Activated CD4-positive, CD25-positive, alpha-beta regulatory T cell (primary cell): ENCODE results near the gene ZNF586.
A peak's percentile ranks its signal among the peaks of the same experiment; 100 is the strongest.
"Not testable (repeated sequence)": the region's sequence is repeated elsewhere in the genome, so short reads cannot be mapped to it uniquely, and the experiment has no call there.

Experiments
- DNase-seq, 4 experiments: peaks; one replicate each; lab custom pipeline; 2025; lab: John Stamatoyannopoulos, UW

ZNF586 gene

DNA sequence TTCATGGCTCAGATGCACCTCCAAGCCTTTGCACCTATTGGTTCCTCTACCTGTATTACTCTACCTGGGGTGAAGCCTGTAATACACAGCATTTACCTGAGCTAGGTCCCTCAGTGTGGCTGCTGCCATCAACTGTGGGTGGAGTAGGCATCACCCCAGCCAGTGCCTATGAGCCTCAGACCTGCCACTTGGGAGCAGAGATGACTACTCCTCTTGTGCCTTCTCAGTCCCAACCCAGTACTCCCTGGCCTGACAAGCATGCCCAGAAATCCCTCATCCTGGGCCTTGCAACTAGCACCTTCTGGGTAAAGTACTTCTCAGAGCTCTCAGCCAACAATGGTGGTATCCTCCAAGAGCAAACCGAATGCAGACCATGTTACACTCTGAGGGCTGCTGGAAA, 27.1 kb downstream of the ZNF586 start:
- DNase-seq: not testable (repeated sequence)

DNA sequence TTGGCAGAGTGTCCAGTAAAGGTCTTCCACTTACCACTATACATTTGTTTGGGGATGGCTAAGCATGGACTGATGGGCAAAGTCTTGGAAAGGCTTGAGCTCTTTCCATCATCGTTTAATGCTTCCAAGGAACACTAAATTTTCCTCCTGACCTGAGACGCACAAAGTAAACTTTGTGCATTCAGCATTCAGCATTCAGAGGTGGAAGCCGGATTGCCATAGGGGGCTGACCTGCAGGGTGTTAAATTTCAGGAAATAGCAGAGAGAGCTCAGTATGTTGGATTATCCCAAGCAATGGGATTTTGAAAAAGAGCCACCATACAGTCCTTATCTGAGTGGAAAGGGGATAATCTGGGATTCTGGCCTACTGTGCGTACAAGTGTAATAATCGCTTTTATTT, 31.2 kb downstream of the ZNF586 start:
- DNase-seq: no peak

DNA sequence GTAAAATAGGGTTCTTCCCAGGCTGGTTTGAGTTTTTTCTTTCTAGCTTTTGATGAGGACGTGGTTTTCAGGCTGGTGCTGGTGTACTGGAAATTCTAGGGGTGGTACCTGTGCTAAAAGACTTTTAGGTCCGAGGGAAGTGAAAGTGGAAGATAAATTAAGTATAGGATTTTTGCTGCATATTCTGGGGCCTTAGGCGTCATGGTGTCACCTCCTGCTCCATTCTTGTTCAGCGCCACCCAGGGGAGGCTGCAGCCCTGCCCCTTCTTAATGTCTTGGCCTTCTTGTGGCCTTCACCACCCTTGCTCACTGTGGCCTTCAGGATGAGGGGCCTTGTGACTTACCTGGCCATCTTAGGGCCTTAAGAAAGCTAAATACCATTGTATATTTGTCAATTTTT, 32.8 kb downstream of the ZNF586 start:
- no peak for DNase-seq

DNA sequence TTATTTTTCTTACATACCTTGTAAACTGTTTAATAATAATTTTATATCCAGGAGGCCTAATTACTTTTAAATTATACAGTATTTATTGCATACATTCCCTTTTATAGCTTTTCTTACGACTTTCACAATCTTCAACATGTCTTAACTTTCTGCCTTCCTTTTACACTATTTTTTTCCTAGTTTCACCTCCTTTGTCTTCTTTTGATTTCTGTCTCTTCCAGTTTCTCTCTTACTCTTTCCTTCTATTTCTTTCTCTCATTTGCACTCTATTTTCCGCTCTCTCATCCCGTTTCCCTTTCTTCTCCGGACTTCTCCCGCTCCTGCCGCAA, 33.8 kb downstream of the ZNF586 start:
- DNase-seq: no peak

DNA sequence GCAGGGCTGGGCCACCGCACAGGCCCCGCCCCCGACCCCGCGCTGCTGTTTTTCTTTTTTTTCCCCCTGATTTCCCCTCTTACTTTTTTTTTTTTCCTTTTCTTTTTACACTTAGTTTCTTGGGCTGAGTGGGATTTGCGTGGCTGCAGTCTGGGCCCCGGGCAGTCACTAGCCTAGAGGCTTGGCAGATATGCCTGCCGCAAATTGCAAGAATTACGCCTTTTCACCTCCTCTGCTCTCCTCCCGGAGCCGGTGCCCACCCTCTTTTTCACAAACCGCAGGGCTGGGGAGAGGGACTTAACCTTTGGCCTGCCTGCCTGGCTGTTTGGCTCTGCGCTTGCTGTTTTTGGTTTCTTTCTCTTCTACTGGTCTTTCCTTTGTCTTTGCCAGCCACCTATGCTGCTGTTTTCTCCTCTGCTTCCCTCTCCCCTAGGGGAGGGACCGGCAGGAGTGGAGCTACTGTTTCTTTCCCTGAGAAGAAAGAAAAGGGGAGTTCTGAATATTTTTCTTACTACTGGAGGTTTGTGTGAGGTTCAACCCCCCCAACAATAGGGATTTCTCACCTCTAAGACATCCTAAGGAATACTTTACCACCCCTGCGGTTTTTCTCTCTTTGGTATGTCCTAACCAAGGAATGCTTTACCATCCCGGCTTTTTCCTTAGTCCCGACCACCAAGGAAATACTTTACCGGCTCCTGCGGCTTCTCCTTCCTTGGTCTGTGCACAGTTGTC, 34.3 kb downstream of the ZNF586 start:
- DNase-seq: no peak

DNA sequence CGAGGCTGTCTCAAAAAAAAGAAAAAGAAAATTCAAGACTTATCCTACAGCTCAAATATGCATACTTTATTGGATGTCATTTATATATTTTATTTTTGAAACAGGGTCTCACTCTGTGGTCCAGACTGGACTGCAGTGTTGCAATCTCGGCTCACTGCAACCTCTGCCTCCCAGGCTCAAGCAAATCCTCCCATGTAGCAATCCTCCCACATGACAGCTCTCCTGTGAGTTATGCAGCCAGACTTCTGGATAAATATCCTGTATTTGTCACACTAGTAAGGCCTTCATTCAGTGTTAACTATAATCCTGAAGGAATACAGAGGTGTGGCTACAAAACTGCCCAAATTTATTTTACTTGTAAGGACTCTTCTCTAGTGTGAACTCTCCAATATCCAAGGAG, 38.1 kb downstream of the ZNF586 start:
- no peak for DNase-seq

DNA sequence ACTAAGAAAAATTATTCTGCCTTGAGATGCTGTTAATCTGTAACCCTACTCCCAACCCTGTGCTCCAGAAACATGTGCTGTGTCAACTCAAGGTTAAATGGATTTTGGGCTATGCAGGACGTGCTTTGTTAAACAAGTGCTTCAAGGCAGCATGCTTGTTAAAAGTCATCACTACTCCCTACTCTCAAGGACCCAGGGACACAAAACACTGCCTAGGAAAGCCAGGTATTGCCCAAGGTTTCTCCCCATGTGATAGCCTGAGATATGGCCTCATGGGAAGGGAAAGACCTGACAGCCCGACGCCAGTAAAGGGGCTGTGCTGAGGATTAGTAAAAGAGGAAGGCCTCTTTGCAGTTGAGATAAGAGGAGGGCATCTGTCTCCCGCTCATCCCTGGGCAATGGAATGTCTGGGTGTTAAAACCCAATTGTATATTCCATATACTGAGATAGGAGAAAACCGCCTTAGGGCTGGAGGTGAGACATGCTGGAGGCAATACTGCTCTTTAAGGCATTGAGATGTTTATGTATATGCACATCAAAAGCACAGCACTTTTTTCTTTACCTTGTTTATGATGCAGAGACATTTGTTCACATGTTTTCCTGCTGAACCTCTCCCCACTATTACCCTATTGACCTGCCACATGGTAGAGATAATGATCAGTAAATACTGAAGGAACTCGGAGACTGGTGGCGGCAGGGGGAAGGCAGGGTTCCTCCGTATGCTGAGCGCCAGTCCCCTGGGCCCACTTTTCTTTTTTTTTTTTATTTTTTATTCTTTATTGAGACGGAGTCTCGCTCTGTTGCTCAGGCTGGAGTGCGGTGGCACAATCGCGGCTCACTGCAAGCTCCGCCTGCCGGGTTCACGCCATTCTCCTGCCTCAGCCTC, 41.2 kb downstream of the ZNF586 start:
- DNase-seq: not testable (repeated sequence)

DNA sequence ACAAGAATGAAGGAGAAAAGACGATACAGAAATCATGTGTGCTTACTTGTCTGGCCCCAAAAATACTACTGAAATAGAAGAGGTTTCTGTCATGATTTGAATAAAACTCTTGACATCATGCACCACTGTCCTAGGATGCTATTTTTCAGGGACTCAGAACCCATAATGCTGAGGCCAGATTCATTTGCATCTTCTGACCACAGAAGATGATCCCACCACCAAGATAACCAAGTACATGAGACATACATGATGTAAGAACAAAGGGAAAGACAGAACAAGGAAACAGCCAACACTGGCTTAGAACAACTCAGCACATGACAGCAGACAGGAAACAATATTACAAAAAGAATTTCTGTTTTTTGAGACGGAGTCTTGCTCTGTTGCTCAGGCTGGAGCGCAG, 42.8 kb downstream of the ZNF586 start:
- DNase-seq: no peak

DNA sequence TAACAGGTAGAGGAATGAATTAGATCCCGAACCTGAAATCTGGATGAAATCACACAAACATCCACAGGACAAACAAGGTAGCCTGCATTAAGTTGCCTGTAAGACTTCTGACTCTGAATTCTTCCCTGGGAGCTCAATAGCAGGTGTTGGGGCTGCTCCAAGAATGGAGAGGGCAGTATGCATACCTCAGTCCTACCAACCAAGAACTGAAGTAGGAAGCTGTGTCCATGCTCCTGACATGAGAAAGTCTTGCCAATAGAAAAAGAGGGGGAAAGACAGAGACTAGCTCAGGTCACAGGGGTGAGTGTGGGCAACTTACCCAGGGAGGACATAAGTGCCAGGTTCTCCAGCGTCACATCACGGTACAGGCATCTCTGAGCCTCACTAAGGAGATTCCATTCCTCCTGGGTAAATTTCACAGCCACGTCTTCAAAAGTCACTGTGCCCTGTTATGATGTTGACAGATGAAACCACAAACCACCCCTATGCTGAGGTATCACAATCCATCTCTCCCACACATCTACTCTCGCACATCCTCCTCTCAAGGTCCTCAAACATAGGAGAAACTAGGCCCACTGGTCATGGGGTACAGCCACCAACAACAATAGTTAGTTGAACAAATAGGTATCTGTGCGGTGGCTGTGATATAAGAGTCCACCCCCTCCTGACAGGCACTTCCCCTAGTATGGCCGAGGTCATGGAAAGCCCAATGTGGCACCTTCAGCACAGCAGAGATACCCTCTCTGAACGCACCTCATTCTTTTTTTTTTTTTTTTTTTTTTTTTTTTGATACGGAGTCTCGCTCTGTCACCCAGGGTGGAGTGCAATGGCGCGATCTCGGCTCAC, 43.7 kb downstream of the ZNF586 start:
- DNase-seq: not testable (repeated sequence)

DNA sequence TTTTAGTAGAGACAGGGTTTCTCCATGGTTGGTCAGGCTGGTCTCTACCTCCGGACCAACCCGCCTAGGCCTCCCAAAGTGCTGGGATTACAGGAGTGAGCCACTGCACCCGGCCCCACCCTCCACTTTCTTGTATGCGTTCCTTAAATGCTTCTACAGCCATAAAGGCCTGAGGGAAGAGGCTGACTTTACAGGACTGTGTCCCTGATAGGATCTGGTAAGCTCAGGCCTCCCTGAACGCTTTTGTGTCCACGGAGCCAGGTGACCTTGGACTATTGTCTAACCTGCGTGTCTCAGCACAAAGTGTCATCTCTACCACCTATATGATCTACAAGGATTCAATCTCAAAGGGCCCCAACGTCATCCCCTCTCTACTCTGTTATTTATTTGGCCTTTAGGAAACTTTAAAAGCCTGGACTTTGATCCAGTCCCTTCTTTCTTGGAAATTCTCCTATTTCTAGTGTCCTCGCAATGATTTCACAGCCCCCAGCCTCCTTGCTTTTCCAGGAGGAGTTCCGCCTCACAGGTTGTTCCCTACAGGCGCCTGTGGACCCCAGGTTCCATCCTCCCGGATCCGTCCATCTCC, 44.5 kb downstream of the ZNF586 start:
- DNase-seq: no peak

DNA sequence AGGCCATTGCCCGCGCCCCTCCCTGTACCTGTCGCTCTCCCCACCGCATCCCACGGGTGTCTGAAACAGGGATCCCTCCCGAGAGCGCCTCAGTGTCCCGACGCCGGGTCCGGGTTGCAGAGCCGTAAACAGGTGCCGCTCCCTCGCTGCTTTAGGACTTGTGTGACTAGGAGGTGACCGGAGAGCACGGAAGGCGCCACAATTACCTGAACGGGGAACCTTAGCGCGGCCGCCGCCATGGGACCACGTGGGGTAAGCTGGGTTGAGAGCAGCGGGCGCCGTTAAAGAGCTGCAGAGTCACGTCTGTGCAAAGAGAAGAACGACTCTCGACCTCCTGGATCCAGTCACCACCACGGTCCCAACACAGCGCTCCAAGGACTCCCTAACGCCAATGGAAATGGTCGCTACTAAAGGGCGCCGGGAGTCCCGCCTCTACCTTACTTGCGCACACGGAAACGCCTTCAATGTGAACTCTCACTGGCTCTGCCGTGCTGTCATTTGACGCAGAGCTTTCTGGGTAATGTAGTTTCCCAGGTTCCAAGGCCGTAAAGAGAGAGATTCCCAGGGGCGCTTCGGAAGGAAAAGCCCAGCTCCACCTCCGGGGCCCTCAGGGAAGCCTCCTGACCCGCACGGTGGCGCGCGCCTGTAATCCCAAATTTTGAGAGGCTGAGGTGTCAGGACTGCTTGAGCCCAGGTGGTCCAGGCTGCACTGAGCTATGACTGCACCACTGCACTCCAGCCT, 45.2 kb downstream of the ZNF586 start, which contains the start of gene ZNF552:
TSS of gene ZNF552 (minus strand) at position 409 of the 742 bp plus-strand sequence. CDS start at position 239, 170 bp downstream.
- DNase-seq: peak; percentile 37 to 52 (median 45)

DNA sequence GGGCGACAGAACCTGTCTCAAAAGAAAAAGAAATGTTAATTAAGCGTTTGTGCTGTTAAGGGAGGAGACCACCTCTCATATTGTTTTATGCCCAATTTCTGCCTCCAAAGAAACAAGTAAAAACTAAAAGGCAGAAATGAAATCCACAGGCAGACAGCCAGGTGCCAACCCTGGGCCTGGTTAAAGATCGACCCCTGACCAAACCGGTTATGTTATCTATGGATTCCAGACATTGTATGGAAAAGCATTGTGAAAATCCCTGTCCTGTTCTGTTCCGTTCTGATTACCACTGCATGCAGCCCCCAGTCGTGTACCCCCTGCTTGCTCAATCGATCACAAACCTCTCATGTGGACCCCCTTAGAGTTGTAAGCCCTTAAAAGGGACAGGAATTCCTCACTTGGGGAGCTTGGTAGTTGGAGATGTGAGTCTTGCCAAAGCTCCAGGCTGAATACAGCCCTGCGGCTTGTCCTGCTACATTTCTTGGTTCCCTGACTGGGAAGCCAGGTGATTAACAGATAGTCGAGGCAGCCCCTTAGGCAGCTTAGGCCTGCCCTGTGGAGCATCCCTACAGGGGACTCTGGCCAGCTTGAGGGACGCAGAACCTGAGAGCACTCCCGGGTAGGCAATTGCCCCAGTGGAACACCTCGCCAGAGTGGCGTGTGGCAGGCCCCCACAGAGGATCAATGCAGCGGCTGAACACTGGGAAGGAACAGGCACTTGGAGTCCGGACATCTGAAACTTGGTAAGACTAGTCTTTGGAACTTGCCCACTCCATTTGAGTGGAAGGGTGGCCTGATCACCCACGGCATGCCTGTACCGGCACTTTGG, 46.0 kb downstream of the ZNF586 start:
- DNase-seq: no peak

DNA sequence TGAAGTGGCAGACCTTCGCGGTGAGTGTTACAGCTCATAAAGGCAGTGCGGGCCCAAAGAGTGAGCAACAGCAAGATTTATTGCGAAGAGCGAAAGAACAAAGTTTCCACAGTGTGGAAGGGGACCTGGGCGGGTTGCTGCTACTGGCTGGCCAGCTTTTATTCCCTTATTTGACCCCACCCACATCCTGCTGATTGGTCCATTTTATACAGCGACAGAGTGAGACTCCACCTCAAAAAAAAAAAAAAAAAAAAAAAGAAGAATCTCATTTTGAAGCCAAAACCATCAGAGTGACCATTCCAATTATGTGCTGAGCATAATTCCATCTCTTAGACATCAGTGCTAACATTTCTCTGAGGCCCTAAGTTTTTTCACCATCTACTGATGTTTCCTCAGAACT, 47.2 kb downstream of the ZNF586 start:
- DNase-seq: no peak

DNA sequence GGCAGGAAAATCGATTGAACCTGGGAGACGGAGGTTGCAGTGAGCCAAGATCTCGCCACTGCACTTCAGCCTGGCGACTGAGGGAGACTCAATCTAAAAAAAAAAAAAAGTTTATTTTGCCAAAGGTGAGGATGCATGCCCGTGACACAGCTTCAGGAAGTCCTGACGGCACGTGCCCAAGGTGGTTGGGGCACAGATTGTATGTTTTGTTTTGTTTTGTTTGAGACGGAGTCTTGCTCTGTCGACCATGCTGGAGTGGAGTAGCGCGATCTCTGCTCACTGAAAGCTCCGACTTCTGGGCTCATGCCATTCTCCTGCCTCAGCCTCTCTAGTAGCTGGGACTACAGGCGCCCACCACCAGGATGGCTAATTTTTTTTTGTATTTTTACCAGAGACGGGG, 48.5 kb downstream of the ZNF586 start:
- no peak for DNase-seq

DNA sequence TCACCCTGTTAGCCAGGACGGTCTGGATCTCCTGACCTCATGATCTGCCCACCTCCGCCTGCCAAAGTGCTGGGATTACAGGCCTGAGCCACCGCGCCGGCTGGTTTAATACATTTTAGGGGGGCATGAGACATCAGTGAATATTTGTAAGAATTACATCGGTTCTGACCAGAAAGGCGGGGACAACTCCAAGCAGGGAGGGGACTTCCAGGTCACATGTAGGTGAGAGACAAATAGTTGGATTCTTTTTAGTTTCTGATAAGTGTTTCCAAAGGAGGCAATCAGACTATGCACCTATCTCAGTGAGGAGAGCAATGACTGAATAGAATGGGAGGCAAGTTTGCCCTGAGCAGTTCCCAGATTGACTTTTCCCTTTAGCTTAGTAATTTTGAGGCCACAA, 48.9 kb downstream of the ZNF586 start:
- DNase-seq: no peak

DNA sequence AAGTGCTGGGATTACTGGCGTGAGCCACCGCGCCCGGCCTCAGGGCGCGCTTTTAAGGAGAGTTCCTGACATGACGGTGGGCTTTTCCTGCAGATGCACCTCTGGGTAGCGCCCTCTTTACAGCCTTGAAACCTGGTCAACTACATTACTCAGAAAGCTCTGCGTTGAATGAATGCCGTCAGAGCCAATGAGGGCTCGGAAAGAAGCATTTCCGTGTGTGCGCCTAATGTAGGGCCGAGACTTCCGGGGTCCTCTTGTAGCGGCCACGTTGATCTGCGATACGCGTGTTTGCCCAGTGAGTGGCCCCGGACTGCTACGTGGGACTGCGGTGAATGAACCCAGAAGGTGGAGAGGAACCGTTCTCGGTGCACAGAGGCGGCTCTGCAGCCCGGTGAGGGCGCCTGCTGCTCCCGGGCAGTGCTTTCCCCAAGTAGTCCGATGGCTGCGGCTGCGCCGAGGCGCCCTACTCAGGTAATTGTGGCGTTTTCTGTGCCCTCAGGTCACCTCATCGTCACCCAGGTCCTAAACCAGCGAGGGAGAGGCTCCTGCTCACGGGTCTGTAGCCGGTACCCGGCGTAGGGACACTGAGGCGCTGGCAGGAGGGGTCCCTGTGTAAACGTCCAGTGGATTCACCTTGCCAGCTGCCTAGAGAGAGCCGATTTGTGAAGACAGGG, 50.1 kb downstream of the ZNF586 start:
- DNase-seq: peak; percentile 40 to 47 (median 46)

DNA sequence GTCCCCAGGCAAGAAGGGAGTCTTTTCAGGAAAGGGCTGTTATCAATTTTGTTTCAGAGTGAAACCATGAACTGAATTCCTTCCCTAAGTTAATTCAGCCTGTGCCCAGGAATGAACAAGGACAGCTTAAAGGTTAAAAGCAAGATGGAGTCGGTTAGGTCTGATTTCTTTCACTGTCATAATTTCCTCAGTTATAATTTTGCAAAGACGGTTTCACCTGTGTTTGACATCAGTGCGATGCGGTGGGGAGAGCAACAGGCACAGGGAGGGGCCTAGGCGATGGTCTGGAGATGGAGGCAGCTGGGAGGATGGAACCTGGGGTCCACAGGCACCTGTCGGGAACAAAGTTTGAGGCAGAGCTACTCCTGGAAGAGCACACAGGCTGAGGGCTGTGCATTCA, 51.1 kb downstream of the ZNF586 start:
- no peak for DNase-seq

DNA sequence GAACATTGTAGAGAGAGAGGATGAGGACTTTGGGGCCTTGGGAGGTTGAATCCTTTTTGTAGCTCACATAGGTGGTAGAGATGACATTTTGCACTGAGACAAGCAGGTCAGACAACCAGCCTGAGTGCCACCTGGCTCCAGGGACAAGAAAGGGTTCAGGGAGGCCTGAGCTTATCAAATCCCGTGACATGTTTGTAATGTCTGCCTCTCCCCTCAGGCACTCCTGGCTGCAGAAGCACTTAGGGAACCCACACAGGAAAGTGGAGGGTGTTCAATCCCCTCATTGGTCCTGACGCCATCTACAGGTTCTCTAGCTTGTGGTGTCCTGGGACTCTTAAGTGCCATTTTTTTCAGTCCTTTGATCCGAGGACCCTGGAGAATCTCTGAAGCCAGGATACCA, 51.6 kb downstream of the ZNF586 start:
- DNase-seq: not testable (repeated sequence)

DNA sequence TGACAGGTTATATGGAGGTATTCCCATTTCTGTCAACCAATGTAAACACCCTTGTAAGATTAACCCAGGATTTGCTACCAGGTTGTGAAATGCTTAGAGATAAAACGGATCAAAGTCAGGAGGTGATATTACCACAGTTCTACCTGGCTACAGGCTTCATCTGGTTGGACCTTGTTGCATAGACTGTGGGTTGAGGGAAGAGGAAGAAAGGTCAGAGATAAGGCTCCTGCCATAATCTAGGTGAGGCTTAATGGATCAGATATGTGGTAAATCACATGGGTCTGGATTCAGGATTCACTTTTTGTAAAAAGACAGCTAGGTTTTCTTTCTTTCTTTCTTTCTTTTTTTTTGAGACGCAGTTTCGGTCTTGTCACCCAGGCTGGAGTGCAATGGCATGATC, 52.0 kb downstream of the ZNF586 start:
- DNase-seq: not testable (repeated sequence)

DNA sequence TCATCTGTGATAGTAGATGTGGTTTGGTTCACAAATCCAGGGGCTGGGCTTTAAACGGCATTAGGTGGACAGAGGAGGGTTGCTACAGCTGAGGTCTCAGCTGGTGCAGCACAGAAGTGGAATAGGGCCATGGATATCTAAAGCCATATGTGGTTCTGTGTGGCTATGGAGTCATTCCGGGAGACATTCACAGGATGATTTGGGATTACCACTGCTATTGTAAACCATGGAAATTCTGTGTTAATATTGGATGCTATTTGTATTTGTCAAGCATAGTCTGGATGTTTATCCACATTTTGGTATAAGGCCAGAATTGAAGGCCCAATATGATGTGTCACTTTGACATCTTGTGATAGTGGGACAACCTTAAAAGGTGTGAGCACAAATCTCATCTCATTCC, 53.7 kb downstream of the ZNF586 start:
- not testable (repeated sequence) for DNase-seq
